DMS 273 treated with DMSO at 0.1 percent for 48 hours (cell line): ENCODE data around the gene CORT.
"Not testable (repeated sequence)": the region's sequence is repeated elsewhere in the genome, so short reads cannot be mapped to it uniquely, and the experiment has no call there.

Experiments used
- DNase-seq: peaks from one replicate; lab custom pipeline; 2025; lab: John Stamatoyannopoulos, UW

CORT gene

DNA sequence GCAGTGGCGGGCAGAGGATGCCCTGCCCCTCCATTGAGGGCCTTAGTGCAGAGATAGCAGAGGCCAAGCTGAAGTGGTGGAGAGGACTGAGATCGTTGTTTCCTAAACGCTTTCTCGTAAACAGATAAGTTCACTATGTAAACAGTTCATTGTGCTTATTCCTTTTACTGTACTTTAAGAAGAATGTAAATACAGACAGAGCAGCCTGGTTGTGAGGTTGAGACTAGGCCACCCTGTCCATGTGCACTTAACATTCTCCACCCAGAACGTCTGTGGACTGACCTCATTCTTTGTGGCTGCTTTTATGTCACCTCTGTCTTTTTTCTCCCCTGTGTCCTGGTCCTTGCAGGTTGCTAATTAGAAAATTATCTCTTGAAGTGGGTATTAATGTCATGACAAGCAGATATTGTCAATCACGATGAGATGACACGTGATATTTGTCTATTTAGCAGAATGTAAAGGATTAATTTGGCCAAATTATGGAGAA, 11.1 kb upstream of the CORT start:
- no peak for DNase-seq

DNA sequence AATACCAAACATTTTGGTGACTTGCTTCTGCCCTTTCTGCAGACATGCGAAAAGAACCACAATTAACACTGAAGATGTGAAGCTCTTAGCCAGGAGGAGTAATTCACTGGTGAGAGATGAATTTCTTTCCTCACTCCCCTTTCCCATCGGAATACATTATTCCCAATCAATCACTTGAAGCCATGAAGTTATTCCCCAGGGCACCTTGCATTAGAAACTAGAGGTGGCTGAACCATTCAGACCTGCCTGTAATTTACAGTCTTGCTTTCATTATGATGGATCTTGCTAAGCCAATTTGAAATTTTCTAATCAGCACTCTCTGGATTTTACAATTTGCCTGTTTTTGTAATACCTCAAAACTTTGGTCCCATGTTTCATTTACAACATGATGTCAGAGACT, 9.5 kb upstream of the CORT start:
- no peak for DNase-seq

DNA sequence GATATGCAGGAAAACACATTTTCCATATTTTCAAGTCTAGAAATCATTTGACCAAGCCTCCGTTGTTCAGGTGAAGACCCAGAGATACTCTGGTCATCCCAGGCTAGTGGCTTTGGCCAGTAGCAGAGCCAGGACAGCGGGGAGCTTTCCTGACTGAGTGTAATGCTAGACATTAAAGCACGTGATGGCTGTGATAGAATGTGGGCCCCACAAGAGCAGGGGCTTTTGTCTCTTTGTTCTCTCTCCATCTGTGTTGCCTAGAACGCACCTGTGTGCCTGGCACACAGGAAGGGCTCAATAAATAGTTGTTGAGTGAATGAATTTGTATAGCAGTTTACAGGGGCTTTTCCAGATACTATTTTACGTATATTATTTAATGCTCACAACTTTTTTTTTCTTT, 9.0 kb upstream of the CORT start:
- no peak for DNase-seq

DNA sequence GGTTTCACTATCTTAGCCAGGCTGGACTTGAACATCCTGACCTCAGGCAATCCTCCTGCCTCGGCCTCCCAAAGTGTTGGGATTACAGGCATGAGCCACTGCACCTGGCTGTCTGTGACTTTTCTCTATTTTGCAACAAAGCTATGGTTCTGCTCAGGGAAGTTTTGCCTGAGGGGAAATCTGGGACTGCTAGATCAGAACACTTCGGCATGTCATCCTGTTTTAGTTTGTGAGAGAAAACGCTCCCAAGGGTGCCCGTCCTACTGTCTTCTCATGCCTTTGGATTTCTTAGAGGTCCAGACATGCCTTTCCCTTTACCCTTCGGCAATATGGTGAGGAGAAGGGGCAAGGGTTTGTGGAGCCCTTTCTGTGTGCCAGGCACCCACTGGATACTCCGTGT, 5.6 kb upstream of the CORT start:
- no peak for DNase-seq

DNA sequence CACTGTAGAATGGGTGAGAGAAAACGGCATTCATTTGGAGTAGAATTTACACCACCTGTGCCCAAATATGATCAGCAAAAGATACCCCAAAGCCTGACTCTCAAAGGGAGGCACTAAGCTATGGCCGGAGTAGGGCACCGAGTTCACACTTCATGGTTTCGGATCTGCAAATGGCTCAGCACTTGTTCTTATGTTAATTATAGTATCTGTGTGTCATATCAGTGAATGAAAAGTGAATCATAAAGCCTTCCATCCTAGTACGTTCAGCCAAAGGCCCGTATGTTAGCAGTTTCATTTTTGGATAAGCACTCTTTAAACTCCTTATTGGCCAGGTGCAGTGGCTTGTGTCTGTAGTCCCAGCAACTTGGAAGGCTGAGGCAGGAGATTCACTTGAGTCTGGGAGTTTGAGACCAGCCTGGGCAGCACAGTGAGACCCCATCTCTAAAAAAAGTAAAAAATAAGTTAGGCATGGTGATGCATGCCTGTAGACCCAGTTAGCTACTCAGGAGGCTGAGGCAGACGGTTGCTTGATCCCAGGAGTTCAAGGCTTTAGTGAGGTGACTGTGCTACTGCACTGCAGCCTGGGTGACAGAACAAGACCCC, 4.9 kb upstream of the CORT start:
- no peak for DNase-seq

DNA sequence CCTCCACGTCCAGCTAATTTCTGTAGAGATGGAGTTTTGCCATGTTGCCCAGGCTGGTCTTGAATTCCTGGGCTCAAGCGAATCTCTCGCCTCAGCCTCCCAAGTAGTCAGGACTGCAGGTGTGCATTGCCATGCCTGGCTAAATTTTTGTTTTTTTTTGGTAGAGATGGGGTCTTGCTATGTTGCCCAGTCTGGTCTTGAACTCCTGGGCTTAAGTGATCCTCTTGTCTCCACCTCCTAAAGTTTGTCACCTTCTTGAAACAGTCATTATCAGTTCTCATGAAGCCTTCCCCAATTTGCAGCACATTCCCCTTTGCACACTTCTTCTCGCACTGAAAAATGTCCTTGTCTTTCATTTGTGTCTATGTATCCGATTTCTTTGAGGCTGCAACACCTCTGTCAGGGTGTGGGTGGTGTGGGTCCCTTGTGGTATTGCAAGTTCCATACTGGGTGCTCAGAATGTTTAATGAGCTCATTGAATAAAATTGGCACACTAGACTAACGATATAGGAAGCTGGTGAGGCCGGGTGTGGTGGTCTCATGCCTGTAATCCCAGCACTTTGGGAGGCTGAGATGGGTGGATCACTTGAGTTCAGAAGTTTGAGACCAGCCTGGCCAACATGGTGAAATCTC, 2.9 kb upstream of the CORT start:
- no peak for DNase-seq

DNA sequence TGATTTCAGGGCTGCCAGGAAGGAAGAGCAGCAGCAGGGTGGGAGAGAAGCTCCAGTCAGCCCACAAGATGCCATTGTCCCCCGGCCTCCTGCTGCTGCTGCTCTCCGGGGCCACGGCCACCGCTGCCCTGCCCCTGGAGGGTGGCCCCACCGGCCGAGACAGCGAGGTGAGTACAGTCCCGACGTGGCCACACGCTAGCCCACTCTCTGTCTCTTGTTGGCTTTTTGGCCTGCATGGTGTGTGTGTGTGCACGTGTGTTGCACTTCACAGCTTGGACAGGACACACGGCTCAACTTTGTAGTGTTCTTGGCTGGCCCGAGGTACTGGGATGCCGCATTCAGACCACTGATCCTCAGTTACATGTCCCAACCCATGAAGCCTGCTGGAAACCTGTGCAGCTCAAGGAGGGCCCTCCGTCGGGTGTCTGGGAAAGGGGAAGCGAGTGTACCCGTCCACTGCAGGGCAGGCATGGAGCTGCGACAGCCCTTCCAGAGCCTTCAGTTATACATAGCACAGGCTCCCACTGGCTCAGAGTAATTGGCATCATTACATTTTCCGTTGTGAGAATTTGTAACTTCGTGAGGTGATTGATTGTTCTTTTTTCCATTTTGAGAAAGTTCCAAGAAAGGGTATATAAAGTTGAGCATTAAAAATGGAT, 454 bp downstream of the CORT start:
- no peak for DNase-seq

DNA sequence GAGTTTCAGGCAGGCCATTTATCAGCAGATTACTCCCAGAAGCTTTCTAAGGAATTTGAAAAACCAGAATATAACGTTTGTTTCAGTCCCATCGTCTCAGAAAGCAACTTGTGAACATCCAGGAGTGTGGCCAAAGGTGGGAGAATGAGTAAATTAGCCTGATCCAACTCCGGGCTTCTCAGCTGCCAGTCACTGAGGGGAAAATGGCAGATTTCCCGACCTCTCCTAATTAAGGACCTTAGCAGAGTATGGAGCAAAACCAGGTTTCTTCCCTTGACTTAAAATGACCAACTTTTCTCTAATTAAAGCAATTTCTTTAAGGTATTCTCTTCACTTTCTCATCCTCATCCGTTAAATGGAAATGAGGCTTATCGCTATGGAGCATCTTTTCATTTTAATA, 1.0 kb downstream of the CORT start:
- DNase-seq: no peak

DNA sequence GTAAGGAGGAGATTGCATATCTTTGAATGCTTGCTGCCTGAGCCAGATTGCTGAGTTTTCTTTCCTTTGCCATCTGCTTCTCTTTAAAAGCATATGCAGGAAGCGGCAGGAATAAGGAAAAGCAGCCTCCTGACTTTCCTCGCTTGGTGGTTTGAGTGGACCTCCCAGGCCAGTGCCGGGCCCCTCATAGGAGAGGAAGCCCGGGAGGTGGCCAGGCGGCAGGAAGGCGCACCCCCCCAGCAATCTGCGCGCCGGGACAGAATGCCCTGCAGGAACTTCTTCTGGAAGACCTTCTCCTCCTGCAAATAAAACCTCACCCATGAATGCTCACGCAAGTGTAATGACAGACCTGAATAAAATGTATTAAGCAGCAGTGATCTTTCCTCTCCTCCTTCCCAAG, 1.5 kb downstream of the CORT start:
- DNase-seq: peak; percentile 62

DNA sequence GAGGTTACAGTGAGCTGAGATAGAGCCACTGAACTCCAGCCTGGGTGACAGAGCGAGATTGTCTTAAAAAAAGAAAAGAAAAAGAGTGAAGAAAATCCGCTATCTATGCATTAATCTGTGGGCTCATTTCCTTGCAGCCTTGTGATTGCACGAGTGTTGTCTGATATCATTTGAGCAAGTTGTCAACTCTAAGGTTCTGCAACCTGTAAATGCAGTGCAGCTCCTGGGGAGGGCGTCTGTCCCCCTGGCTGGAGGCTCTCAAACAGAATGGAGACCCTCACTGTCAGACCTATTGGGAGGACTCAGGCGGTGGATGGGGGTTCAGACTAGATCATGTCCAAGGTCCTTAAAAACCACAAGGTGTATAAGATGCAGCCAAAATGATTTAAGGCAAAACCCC, 6.2 kb downstream of the CORT start:
- DNase-seq: no peak

DNA sequence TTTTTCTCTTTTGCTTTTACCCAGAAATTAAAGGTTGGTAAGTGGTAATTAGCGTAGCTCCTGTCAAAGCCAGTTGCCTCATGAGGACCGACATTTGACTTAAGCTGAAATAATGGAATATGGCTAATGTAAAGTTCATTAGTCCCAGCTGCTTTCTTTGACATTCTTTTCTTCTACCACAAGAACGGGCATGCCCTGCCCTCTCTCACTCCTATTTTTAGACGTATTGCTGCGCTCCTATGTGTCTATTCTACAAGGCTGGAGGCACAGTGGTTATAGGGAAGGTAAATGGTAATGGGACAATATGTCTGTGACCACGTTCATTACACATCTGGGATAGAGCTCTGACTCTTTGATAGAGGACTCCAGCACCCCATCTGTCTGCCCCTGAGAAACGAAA, 6.8 kb downstream of the CORT start:
- DNase-seq: no peak

DNA sequence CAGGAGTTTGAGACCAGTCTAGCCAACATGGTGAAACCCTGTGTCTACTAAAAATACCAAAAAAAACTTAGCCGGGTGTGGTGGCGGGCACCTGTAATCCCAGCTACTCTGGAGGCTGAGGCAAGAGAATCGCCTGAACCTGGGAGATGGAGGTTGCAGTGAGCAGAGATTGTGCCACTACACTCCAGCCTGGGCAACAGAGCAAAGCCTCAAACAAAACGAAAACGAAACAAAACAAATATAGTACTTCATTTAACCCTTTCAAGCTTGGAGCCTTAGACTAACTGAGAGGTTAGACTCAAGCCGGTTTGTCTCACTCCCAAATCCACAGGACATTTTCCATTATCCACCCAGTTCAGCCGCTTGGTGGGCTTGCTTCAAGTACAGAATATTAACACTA, 7.6 kb downstream of the CORT start:
- DNase-seq: not testable (repeated sequence)

DNA sequence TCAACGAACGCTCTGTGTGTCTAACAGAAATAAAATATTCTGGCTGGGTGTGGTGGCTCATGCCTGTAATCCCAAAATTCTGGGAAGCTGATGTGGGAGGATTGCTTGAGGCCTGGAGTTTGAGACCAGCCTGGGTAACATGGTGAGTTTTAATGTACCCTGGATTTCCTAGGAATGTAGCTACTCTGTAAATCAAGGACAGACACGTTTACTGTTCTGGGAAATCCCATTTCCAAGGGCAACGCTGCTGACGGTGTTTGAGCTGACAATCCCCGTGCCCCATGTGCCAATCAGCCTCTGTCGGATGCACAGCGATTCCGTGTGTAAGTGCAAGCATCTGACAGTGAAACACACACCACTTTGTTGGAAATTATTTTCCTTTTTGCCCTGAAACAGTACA, 8.0 kb downstream of the CORT start:
- DNase-seq: no peak

DNA sequence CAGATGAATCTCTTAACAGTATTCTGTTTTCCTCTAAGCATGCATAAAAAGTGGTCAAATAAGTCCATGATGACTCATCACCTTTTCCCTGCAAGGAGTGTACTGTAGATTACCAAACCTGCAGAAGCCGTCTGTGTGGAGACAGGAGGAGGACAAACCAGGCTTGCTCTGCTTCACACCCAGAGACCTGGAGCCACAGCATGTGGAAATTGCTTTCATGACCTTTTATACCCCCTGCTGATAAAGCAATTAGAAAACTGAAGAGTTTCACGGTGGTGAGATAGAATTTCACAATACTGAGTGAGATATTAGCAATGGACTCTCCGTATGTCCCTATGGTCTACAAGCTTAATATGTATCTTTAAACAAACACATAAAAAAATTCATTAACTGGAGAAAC, 9.4 kb downstream of the CORT start:
- DNase-seq: peak; percentile 44

DNA sequence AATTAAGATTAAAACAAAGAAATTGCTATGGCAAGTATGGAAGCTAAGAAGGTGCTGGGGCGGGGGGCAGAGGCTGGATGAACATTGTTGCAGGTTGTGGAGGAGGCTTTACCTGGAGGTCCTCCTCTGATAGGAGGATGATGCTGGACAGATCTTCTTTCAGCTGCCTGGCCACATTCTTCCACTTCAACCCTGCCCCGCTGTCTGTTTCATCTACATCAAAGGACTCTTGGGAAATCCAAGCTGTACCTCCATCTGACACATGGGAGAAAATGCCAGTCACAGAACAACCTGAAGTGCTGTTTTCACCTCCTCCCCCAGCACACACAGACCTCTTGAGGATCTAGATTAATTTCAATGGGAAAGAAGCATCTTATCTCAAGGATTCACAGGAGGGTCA, 17.2 kb downstream of the CORT start:
- DNase-seq: no peak

DNA sequence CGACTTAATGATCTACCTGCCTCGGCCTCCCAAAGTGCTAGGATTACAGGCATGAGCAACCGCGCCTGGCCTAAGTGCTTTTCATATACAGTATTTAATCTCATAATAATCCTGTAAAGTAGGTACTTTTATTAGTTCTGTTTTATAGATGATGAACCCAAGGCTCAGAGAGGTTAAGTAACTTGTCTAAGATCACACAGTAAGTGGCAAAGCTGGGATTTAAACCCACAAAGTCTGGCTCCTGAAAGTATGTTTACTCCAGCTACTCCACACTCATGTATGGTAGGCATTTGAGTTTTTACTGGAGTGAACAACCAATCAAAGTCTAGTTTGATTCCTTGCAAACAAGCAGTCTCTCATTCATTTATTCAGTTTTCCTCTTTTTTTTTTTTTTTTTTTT, 20.2 kb downstream of the CORT start:
- DNase-seq: no peak

DNA sequence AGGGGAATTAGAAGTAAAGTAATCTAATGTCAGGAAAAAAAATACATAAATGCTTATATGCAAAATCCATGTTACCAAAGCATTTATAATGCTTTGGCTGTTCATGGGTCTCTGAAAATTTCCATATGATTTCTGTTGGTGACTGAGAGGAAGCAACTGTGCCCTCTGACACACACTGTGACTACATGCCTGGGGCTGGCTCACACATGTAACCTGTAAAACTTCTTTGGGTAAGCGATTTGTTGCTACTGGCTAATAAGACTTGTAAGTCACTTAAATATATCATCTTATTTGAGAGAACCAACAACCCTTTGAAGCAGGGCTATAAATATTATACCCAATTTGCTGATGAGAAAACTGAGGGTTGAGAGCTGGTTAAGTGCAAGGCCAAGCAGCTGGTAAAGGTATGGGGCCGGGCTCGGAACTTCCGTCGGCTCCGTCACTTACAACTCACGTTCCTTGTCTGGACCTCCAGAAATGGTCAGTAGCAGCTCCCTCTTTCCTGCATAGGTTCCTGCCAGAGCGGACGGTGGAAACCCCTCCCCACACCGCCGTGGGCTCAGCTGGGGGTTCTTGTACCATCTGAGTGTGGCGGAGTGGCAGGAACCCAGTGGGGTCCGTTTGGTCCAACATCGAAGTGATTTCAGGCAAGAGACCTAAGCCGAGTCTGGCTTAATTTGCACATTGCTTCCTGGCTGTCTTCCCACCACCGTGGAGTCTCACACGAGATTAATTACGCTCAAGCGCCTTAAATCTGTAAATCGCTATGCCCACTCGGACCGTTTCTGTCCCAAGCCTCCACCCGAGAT, 21.8 kb downstream of the CORT start:
- no peak for DNase-seq

DNA sequence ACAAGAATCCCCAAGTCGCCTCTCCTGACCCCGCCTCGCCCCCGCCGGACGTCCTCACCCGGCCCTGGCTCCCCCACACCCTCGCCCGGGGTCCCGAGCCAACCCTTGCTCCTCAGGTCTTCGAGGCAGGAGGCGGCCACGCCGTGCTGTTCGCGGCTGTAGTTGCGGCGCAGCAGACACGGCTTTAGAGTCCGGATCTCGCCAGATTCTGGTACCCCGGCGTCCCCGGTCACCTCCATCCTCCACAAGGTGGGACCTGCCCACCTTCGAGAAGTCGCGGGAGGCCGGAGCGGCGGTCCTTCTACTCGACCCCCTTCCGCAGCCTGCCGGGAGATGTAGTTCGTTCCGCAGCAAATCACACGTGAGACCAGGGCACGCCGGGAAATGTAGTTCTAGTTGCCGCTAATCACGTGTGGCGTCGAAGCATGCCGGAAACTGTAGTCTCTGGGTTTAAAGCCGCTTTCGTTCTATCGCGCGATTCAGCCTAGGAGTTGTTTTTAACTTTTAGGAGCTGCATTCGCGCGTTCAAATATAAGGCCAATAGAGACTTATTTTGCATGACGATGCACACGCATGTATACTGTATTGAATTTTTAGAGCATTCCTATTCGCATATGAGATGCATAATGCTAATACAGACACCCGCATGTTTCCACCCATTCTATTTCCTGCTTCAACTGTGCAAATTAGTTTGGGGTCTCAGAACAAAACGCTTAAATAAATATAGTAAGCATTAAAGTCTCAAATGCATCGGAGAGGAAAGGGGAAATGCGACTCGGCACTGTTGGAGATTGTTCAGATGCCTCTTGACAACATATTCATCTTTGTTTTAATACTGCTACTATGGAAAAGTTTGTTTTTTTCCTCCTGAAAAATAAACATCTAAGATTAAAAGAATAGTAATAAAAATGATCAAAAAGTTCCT, 22.7 kb downstream of the CORT start, which contains the start of gene DFFA:
Gene DFFA (minus strand): TSS at position 310 of the 925 bp plus-strand sequence. CDS start 71 bp downstream, at position 239.
- DNase-seq: peak; percentile 98

DNA sequence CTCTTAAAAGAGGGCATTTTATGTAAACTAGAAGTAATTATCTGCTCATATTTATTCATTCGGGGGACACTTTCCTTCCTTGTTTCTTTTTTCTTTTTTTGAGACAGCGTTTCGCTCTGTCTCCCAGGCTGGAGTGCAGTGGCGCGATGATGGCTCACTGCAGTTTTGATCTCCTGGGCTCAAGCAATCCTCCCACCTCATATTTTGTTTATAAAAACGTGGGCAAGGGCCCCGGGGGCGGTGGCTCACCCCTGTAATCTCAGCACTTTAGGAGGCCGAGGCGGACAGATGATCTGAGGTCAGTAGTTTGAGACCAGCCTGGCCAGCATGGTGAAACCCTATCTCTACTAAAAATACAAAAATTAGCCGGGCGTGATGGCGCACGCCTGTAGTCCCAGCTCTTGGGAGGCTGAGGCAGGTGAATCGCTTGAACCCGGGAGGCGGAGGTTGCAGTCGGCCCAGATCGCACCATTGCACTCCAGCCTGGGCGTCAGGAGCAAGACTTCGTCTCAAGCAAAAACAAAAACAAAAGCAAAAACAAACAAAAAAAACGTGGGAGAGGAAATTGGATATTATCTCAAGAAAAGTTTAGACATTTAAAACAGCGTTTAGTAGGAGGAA, 23.4 kb downstream of the CORT start:
- no peak for DNase-seq

DNA sequence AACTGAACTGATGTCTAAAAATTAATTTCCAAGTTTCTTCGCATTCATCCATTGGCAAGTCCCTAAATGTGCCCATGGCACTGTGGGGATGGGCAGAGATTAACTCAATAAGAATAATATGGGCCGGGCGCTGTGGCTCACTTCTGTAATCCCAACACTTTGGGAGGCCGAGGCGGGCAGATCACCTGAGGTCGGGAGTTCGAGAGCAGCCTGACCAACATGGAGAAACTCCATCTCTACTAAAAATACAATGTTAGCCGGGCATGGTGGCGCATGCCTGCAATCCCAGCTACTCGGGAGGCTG, 24.4 kb downstream of the CORT start:
- DNase-seq: not testable (repeated sequence)
